ENCODE results near the gene DCHS1.
A peak's percentile ranks its signal among the peaks of the same experiment; 100 is the strongest.

The DCHS1 gene

DNA sequence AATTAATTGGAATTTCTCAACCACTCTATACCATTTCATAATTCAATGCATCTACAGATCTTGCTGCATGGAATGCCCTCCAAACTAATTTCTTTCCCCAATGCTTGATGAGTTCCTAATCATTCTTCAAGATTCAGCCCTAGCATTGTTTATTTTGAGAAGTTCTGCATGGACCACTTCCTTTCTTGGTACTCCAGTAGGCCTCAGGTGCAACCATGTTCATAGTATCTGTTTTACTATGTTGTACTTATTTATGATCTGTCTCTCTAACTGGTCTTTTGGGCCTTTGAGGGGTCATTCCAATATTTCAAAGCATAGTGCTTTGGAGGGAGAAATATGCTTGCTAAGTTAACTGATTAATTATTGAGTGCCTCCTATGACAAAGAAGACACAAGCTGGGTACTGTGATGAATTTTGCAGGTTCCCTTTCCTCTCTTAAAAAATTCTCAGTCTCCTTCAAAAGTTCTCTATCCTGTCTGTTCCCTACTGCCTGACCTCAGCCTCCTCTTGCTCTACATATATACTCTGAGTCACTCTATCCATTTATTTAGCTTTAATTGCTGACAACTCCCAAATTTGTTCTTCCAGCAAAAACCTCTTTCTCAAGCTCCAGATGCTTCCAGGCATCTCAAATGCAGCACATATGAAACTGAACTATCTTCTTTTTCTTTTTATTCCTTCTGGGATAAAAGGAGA is 18.1 kb upstream of the DCHS1 start:
- no peak for TF ChIP-seq CTCF (IDR thresholded peaks at IDR 0.05; ENCODE audit: extremely low read depth, insufficient read depth, missing control alignments)
- in situ Hi-C loops (cut with MboI; ENCODE audit: low pct_unique_long_range_greater_than_20kb, low sequenced_read_pairs, unreplicated experiment): no loop called here
- DNase-seq (ENCODE audit: low spot score): no peak

- in situ Hi-C loops (cut with MboI; ENCODE audit: low pct_unique_long_range_greater_than_20kb, low sequenced_read_pairs, unreplicated experiment): no loop called here
- no peak for TF ChIP-seq CTCF (IDR thresholded peaks at IDR 0.05; ENCODE audit: extremely low read depth, insufficient read depth, missing control alignments)
- DNase-seq (ENCODE audit: low spot score): no peak
Observed at GRCh38 chr11:6671991-6672390, 16.4 kb upstream of the DCHS1 start.

DNA sequence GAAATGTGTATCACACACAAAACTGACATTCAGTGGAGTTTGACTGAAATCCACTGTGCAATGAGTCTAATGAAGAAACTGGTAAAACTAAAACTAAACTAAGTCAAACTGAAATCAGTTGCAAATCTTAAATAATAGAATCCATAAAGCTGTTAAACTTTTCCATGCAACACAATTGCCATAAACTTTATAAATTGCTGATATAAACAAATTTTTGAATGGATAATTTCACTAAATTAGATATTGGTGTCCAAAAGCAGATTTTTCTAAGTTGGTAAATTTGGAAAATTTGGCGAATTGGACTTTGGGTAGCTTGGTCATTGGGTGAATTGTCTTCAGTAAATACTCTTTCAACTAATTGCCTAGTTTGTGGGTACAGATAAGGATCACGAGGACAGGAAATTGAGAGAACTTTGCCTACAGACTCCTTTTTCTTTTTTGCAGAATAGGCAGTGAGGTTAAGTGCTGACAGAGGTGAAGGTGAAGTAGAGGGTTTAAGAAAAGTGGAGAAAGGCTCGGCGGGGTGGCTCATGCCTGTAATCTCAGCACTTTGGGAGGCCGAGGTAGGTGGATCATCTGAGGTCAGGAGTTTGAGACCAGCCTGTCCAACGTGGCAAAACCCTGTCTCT is 14.7 kb upstream of the DCHS1 start:
- in situ Hi-C loops (cut with MboI; ENCODE audit: low pct_unique_long_range_greater_than_20kb, low sequenced_read_pairs, unreplicated experiment): no loop called here
- DNase-seq (ENCODE audit: low spot score): no peak
- TF ChIP-seq CTCF (IDR thresholded peaks at IDR 0.05; ENCODE audit: extremely low read depth, insufficient read depth, missing control alignments): no peak

DNA sequence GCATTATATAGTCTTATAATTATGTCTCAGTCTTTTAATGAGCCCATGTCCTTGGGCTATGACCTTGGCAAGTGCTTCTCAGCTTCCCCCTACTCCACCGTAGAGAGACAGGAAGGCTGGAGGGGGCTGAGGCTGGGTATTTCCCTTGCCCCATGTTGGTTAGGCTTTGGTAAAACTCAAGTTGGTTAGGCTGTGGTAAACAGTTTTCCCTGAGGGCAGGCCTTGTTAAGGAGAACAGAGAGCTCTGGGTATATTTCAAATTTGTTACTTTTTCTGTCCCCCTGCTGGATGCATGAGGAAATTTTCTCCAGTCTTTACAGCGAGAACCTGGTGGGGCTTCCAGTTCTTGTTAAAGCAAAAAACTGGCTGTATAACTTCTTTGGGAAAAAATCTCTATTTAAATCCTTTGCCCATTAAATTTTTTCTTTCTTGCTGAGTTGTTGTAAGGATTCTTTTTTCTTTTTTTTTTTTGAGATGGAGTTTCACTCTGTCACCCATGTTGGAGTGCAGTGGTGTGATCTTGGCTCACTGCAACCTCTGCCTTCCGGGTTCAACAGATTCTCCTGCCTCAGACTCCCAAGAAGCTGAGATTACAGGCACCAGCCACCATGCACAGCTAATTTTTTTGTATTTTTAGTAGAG is 12.2 kb upstream of the DCHS1 start:
- peak; percentile 39 for TF ChIP-seq CTCF (IDR thresholded peaks at IDR 0.05; ENCODE audit: extremely low read depth, insufficient read depth, missing control alignments)
- in situ Hi-C loops (cut with MboI; ENCODE audit: low pct_unique_long_range_greater_than_20kb, low sequenced_read_pairs, unreplicated experiment): no loop called here
- no peak for DNase-seq (ENCODE audit: low spot score)

GRCh38 chr11:6666302-6667183 is 10.9 kb upstream of the DCHS1 start:
- in situ Hi-C loops (cut with MboI; ENCODE audit: low pct_unique_long_range_greater_than_20kb, low sequenced_read_pairs, unreplicated experiment): no loop called here
- no peak for DNase-seq (ENCODE audit: low spot score)
- TF ChIP-seq CTCF (IDR thresholded peaks at IDR 0.05; ENCODE audit: extremely low read depth, insufficient read depth, missing control alignments): no peak

- no peak for TF ChIP-seq CTCF (IDR thresholded peaks at IDR 0.05; ENCODE audit: extremely low read depth, insufficient read depth, missing control alignments)
- no peak for DNase-seq (ENCODE audit: low spot score)
- in situ Hi-C loops (cut with MboI; ENCODE audit: low pct_unique_long_range_greater_than_20kb, low sequenced_read_pairs, unreplicated experiment): no loop called here
Observed at GRCh38 chr11:6664551-6664950, 8.9 kb upstream of the DCHS1 start.

Measured in GM13977 (cell line).